ENCODE data around the gene MBNL1.
"Not testable (repeated sequence)": the region's sequence is repeated elsewhere in the genome, so short reads cannot be mapped to it uniquely, and the experiment has no call there.

The MBNL1 gene

DNA sequence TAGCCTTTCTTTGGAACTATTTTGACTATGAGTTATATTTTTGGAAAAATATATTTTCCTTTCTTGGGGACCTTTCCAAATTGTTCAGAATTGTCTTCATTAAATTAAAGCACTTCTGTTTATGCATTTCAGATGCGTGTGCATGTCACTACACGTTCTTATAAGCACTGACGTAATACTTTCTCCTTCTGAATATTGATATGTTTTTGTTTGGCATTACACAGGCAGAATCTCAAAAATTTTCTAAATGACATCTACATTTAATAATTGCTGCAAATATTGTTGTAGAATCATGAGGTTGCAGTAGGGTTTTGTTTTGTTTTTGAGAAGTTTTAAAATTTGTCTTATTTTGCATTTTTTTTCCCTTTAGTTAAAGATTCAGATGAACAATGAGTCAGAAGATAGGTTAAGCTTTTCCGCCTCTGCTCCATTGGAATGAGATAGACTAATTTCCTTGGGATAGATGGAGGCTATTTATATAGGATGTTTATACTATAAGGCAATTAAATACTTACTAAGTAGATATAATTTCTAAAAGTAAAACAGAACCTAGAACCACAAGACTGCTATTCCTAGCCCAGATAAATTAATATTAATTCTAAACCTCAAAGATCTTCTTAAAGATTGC is 110.8 kb downstream of the MBNL1 start:
- no peak for DNase-seq (ENCODE audit: low read depth)

DNA sequence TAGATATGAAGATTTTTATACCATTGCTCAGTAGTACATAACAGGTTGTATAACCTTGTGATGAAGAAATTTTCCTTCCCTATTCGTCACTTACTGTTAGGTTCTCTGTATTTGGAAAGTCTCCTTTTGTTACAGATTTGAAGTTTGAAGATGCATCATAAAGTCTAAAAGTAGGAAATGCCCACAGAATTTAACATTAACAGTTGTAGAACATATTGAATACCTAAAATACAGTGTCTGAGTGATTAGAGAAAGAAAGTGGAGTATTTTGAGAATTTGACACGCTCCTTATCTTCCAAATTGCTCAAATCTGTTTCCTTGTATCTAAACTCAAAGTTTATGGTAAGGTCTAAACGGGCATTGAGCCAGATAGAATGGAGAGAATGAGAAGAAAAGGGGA is 111.3 kb downstream of the MBNL1 start:
- no peak for DNase-seq (ENCODE audit: low read depth)

DNA sequence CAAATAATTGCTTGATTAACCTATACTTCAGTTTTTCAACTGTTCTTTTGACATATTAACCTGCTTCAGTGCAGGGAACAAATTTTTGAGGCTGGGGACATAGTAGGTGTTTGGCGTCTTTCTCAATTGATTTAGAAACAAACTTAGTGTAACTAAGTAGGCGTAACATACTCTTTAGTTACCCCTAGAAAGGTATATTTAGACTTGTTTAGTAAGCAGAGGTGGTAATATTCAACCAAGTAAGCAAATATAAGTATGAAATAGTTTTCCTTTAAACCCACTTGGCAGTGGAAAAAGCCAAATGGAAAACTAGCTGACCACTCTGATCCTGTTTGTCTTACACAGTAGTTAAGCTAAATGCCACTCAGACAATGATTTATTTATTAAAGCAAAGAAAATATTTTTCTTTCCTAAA is 113.2 kb downstream of the MBNL1 start:
- DNase-seq (ENCODE audit: low read depth), result no peak

- no peak for DNase-seq (ENCODE audit: low read depth)
These were observed 113.8 kb downstream of the MBNL1 start for GRCh38 chr3:152382312-152383135.

DNA sequence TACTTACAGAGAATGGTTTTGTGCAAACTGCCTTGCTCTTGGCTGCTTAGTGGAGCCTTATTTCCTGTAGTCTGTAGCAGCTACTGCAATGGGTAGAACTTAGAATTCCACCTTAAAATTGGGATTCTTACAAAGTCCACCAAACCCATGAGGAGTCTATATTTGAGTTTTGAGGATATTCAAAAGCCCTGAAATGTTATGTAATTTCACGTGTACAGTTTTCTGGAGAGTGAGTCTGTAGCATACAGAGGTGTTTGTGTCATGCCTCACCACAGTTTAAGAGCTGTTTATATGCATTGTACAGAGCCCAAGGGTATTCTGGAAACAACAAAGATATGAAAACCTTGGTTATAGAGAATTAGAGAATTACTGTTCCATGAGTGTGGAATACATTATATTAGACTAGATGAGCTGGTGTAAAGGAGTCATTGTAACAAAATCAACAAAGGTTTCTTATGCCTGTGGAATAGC is 114.4 kb downstream of the MBNL1 start:
- DNase-seq (ENCODE audit: low read depth), result no peak

DNA sequence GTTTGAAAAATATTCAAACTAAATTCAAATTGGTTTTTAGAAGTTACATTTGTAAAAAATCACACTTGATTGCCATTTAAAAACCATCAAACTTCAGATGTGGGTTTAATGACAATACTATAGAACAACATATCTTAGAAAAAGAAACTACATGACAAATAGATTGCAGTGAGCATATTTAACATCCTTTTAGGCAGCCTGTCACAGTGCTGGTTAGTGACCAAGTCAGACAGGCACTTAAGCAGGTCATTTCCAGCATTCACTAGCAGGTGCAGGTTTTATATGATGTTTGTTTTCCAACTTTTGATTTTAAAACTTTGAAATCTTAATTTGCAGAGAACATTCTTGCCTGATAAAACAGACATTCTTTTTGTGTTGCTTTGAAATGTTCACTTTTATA is 115.7 kb downstream of the MBNL1 start:
- DNase-seq (ENCODE audit: low read depth), result no peak

DNA sequence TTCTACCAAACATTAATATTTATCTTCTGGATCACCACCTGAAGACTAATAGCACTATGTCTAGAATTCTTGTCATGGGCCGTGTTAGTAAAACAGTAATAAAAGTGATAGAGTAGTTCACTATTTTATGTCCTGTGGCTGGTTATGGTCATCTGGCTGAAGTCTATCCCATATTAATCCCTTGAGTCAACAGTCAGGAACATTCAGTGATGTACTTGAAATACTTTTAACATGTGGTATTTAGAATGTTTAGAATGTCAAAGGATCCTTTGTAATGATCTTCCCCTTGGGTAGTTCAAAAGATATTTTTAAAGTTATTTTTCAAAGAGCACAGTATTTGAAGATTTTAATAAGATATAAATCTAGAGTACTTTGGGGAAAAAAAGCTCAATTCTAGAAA is 117.0 kb downstream of the MBNL1 start:
- DNase-seq (ENCODE audit: low read depth), result peak; percentile 82

DNA sequence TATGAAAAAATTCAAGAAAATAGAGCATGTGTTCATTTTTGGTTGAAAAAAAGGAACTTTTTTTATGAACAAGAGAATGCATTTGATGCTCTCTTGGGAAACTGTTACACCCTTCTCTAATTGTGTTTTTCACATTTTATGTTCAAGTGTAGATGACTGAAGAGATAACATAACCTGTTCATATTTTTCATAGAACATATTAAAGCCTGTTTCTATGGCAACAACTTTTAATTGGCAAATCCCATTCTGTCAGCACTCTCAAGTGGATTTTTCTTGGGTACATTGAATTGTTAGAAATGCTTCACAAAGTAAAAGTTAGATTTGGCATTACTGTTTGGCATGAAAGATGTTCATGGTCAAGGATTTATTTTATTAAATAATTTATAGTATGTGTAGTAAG is 117.5 kb downstream of the MBNL1 start:
- DNase-seq (ENCODE audit: low read depth), result no peak

GRCh38 chr3:152388631-152389030 is 119.9 kb downstream of the MBNL1 start:
- DNase-seq (ENCODE audit: low read depth), result no peak

GRCh38 chr3:152389316-152389934 is 120.7 kb downstream of the MBNL1 start:
- no peak for DNase-seq (ENCODE audit: low read depth)

- no peak for DNase-seq (ENCODE audit: low read depth)
These were observed 121.9 kb downstream of the MBNL1 start for GRCh38 chr3:152390647-152391046.

DNA sequence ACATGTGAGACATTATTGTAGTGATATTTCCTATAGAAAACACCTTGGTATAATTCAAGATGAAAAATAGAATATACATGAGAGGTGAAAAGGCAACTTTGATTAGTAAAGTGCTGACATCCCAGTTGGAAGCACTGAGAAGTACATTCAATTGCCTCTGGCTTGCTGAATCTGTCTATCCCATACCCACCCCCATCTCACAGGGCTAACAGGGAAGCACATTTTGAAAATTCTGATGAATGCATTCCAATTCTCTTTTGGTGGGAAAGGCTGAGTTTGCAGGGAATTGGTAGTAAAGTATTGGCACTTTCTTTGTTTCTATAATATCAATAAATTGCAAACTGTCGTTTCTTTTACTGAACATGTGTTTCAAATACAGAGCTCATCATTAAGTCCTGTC is 122.9 kb downstream of the MBNL1 start:
- no peak for DNase-seq (ENCODE audit: low read depth)

DNA sequence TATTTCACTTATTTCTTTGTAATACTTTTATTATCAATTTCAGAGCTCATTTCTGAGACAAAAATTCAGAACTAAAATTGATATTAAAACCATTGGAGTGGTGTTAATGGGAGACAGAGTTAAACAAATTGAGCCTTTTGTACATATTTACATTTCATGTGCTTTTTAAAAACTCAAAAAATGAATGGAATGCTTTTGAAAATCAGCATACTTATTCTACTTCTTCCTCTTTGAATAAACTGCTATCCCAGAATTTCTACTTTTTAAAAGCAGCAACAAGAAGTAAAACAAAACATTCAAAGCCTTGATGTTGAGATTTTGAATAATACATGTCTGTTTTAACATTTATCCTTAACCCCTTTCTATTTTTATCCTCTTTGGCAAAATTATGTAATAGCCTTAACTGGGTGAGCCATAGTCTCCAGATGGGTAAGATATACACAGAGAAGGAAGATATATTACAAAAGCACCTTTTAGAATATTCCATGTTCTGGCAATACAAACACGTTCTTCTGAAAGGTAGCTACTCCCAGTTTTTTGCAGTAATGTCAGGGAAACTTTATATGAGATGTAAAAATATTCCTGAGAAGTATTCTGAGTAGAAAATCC is 123.6 kb downstream of the MBNL1 start:
- no peak for DNase-seq (ENCODE audit: low read depth)

DNA sequence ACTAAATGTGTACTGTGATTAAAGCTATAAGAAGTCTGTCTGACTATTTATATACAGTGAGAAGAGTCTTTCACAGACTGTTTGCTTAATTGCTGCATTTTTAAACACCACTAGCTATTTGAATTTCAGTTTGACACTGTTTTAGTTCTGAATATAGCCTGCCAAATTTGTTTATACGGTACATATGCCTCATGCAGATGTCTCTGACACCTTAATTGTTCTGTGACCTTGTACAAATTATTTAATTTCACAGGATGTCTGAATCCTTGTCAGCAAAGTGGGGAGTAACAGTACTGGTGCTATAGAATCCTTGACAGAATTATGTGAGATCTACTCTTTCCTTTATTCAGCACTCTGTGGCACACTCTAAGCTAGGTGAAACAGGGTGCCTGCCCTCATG is 125.5 kb downstream of the MBNL1 start:
- DNase-seq (ENCODE audit: low read depth), result no peak

GRCh38 chr3:152395764-152396163 is 127.0 kb downstream of the MBNL1 start:
- no peak for DNase-seq (ENCODE audit: low read depth)

- DNase-seq (ENCODE audit: low read depth), result no peak
These were observed 128.1 kb downstream of the MBNL1 start for GRCh38 chr3:152396867-152397266.

- DNase-seq (ENCODE audit: low read depth), result not testable (repeated sequence)
These were observed 128.6 kb downstream of the MBNL1 start for GRCh38 chr3:152397348-152397747.

- no peak for DNase-seq (ENCODE audit: low read depth)
These were observed 129.8 kb downstream of the MBNL1 start for GRCh38 chr3:152398495-152398894.

- peak; percentile 30 for DNase-seq (ENCODE audit: low read depth)
These were observed 130.6 kb downstream of the MBNL1 start for GRCh38 chr3:152399374-152399773.

DNA sequence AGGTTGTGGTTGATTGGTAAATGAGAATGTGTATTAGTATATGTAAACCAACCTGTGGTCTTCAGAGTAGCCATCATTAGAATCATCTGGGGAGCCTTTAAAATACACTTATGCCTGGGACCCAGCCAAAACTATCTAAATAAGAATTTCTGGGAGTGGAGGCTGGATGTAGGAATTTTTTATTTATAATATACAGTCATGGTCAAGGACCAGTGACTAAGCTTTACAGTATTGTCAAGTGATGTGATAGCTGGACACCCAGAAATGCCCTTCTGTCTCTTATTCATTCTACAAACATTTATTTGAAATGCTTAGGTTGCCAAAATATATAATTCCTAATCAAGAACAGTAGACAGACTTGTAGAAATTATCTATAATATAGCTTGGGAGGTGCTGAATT is 132.2 kb downstream of the MBNL1 start:
- peak; percentile 56 for DNase-seq (ENCODE audit: low read depth)

DNA sequence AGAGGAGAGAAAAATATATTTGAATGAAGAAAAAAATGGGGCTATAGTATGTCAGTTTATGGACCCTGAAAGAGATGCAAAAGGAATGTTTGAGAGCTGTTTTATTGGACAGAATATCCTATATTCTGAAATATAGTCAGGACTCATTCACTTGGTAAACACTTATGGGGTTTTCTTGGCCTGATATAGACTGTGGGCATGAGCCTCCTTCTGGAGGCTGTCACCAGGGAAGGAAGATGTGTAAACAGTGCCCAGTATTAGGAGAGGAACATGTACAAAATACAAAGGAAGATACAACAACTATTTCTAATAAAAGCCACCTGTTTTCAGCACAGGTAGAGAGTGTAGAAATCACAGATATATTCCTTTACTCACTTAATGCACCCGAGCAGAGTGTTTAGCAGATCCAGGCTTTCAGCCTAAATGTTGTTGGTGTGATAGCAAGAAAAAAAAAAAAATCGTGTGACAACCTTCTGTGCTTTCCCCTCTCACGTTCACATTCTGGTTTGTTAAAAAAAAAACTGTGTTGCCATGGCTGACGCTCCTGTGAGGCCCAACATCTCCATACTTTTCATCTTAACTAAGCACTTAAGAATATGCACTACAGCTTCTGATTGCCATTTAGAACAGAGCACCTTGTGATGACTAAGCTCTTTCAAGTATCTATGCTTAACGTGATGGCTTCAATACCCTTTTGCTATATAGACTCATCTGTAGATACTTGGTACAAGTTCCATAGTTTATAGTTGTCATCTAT is 134.1 kb downstream of the MBNL1 start:
- DNase-seq (ENCODE audit: low read depth), result no peak

GRCh38 chr3:152403632-152404066 is 134.9 kb downstream of the MBNL1 start:
- DNase-seq (ENCODE audit: low read depth), result no peak

Data from non-pigmented ciliary epithelial cell (primary cell).